GM12874 (cell line): ENCODE measurements around the gene TLR8.

Experiments used
- CTCF ChIP-seq: IDR thresholded peaks from 2 replicates; pipeline ENCODE4 v1.5.1; 2011; ENCODE audit warnings: low read depth, mild to moderate bottlenecking, control low read depth, low read length, moderate library complexity; ENCODE audit not compliant: insufficient read depth

The TLR8 gene

GRCh38 chrX:12890467-12890866 lies 16.0 kb upstream of the TLR8 start:
- TF ChIP-seq CTCF = no peak

GRCh38 chrX:12891171-12891570 lies 15.2 kb upstream of the TLR8 start:
- TF ChIP-seq CTCF = no peak

GRCh38 chrX:12891915-12892506 lies 14.4 kb upstream of the TLR8 start:
- TF ChIP-seq CTCF = no peak

- TF ChIP-seq CTCF = no peak
These were observed 13.7 kb upstream of the TLR8 start for GRCh38 chrX:12892716-12893115.

- peak; percentile 57 for TF ChIP-seq CTCF
These were observed 12.1 kb upstream of the TLR8 start for GRCh38 chrX:12894074-12895030.

- TF ChIP-seq CTCF = no peak
These were observed 10.6 kb upstream of the TLR8 start for GRCh38 chrX:12895866-12896265.

- no peak for TF ChIP-seq CTCF
These were observed 9.5 kb upstream of the TLR8 start for GRCh38 chrX:12896935-12897334.
